GM12878 (cell line): ENCODE data around the gene TBC1D23. TPM values are rescaled to one million over a fixed set of nuclear protein-coding genes. Genes with fewer than 3 reads are reported as not detected.
"Not testable (repeated sequence)": the region's sequence is repeated elsewhere in the genome, so short reads cannot be mapped to it uniquely, and the experiment has no call there.

Experiments used
- ATAC-seq: fragments of 200-7000 bp; cut with Tn5 transposase; 3 replicates; pipeline ENCODE4 v1.9.1; 2020; ENCODE audit warnings: mild to moderate bottlenecking, moderate library complexity
- BruUV-seq: library from RNA; stranded (reverse); fragments of 400-500 nt; replicated peaks from 2 replicates; lab custom pipeline; 2021; lab: Mats Ljungman, UMichigan
- CTCF ChIA-PET: fragments of 300-600 bp; sonication (Branson Sonifier 250); formaldehyde crosslinking; extraction: SDS; loops from one replicate; lab custom pipeline; 2021; ENCODE audit warnings: inconsistent platforms; lab: Yijun Ruan, JAX
- POLR2A ChIA-PET: fragments of 350-600 bp; formaldehyde crosslinking; extraction: SDS; loops from one replicate; lab custom pipeline; 2021; ENCODE audit warnings: inconsistent platforms; lab: Charles Lee
- RAD21 ChIA-PET: fragments of 300-600 bp; sonication (Branson Sonifier 250); formaldehyde crosslinking; loops from one replicate; lab custom pipeline; 2023; ENCODE audit warnings: antibody characterized with exemption; ENCODE audit not compliant: unreplicated experiment; lab: Charles Lee
- SMC1A ChIA-PET: fragments of 300-600 bp; sonication (Branson Sonifier 250); formaldehyde crosslinking; loops from one replicate; lab custom pipeline; 2023; ENCODE audit not compliant: unreplicated experiment, uncharacterized antibody; lab: Charles Lee
- DNase-seq: peaks from one replicate; pipeline ENCODE4 v3.0.0-alpha.2; 2011; ENCODE audit warnings: low read depth, low spot score
- FAIRE-seq: peaks from 3 replicates; lab custom pipeline; 2011; peaks lifted over from hg19 to GRCh38; lab: Jason Lieb, UNC
- H2AFZ ChIP-seq: 2 replicates; pipeline ENCODE4 v1.6.0; 2011; ENCODE audit warnings: low read depth, low read length, control low read depth; ENCODE audit not compliant: control insufficient read depth
- H3K27ac ChIP-seq: 2 replicates; pipeline ENCODE4 v1.5.1; 2011; ENCODE audit warnings: control low read depth; ENCODE audit not compliant: control insufficient read depth, insufficient read depth
- H3K27me3 ChIP-seq, 2 experiments: replicated peaks in 1 of 2; 2 replicates each; pipeline versions ENCODE4 v1.6.0 to v1.6.1; 2011; ENCODE audit warnings: low read length in 1 of 2; ENCODE audit not compliant: control insufficient read depth in 2 of 2, insufficient read depth in 2 of 2
- H3K36me3 ChIP-seq, 2 experiments: 2 replicates each; pipeline ENCODE4 v1.5.1; 2011; ENCODE audit warnings: low read length in 1 of 2; ENCODE audit not compliant: control insufficient read depth in 2 of 2, insufficient read depth in 2 of 2
- H3K4me1 ChIP-seq: 2 replicates; pipeline ENCODE4 v1.6.1; 2011; ENCODE audit warnings: mild to moderate bottlenecking, low read length, moderate library complexity, mixed read lengths; ENCODE audit not compliant: control insufficient read depth, insufficient read depth
- H3K4me2 ChIP-seq: 2 replicates; pipeline ENCODE4 v1.6.0; 2011; ENCODE audit warnings: control low read depth; ENCODE audit not compliant: control insufficient read depth, insufficient read depth
- H3K4me3 ChIP-seq: fragments of 200-600 bp; sonication (generic); 2 replicates; pipeline ENCODE4 v1.5.1; 2016
- H3K79me2 ChIP-seq: 2 replicates; pipeline ENCODE4 v1.6.0; 2011; ENCODE audit warnings: low read length; ENCODE audit not compliant: control insufficient read depth, insufficient read depth
- H3K9ac ChIP-seq: 2 replicates; pipeline ENCODE4 v1.8.0; 2011; ENCODE audit warnings: low read length, control low read depth, mixed read lengths; ENCODE audit not compliant: control insufficient read depth, insufficient read depth
- H3K9me3 ChIP-seq: replicated peaks from 3 replicates; pipeline ENCODE4 v1.5.1; 2011; ENCODE audit warnings: mild to moderate bottlenecking, low read length; ENCODE audit not compliant: control insufficient read depth, insufficient read depth
- H4K20me1 ChIP-seq: 2 replicates; pipeline ENCODE4 v1.6.0; 2011; ENCODE audit not compliant: control insufficient read depth, insufficient read depth
- KDM1A ChIP-seq: fragments of 200-600 bp; sonication (generic); IDR thresholded peaks from 2 replicates; pipeline ENCODE4 v1.6.1; 2016; ENCODE audit warnings: borderline replicate concordance
- MEF2B ChIP-seq: fragments of 450-650 bp; IDR thresholded peaks from 2 replicates; pipeline ENCODE4 v1.6.1; 2018; ENCODE audit warnings: mild to moderate bottlenecking, moderate library complexity; ENCODE audit not compliant: partially characterized antibody, poor library complexity, severe bottlenecking
- WGBS: methylation state at CpG from one replicate; pipeline ENCODE4 v1.1.6; 2016; ENCODE audit warnings: low lambda C conversion rate; ENCODE audit not compliant: insufficient replicate concordance, insufficient coverage; ENCODE audit errors: missing lambda C conversion rate; 5-methylcytosine and 5-hydroxymethylcytosine counted together
- in situ Hi-C: fragments of 300-500 bp; cut with MboI; formaldehyde crosslinking; loops from 9 replicates; pipeline ENCODE4 v1.14.3; 2018; ENCODE audit warnings: mixed read lengths
- intact Hi-C: fragments of 100-400 bp; cut with micrococcal nuclease; formaldehyde crosslinking; loops from one replicate; pipeline ENCODE4 v1.14.2; 2022; ENCODE audit not compliant: unreplicated experiment
- polyA plus RNA-seq, 11 experiments: library from polyadenylated mRNA; depleted of rRNA in 4 of 11; unstranded in 6 of 11; stranded (reverse) in 5 of 11; fragments of >200 nt; fragmentation: Nextera tagmentation in 4 of 11; fragmentation: Illumina TruSeq in 1 of 11; extraction: Ambion mirVana in 4 of 11; extraction: Trizol in 1 of 11; gene quantifications; 1 replicate in 1 of 11; 2 replicates in 10 of 11; pipeline versions ENCODE4 v1.2.1 to v1.2.3, GENCODE V29; 2011 to 2016; ENCODE audit warnings: inconsistent platforms in 2 of 11, missing spikeins in 2 of 11, low read depth in 1 of 11
- total RNA-seq, 4 experiments: library from RNA; depleted of rRNA in 3 of 4; stranded (reverse); fragments of >200 nt in 3 of 4; fragmentation: Illumina TruSeq in 1 of 4; extraction: Trizol in 1 of 4; gene quantifications; 2 replicates each; pipeline versions ENCODE4 v1.2.1 to v1.2.3, GENCODE V29; 2013 to 2021

The TBC1D23 gene
- total and polyA plus RNA-seq, 10 of the 15 experiments (the other 5 are each of a cell fraction or from before 2014, with no cell fraction given): 8.2 to 23.2 (median 16.6) TPM

DNA sequence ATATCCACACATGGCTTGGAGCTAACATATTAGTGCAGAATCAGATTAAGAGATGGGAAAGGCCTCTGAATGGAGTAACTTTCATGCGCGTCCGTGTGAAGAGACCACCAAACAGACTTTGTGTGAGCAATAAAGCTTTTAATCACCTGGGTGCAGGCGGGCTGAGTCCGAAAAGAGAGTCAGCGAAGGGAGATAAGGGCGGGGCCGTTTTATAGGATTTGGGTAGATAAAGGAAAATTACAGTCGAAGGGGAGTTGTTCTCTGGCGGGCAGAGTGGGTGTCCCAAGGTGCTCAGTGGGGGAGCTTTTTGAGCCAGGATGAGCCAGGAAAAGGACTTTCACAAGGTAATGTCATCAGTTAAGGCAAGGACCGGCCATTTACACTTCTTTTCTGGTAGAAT lies 2.1 kb downstream of the TBC1D23 start:
- Histone ChIP-seq H3K79me2 (peaks cover 40% of the 10 kb centered on the region), H3K4me2 (peak overlapping the region; percentile 4; the same call in 1 of the 2 replicates)
- CTCF ChIA-PET: interaction anchor here (0.6 to 2.6 kb wide), 2 partner anchors 8 to 389 kb away, joined by 3 to 11 read pairs; no protein-coding TSS in a partner anchor
- BruUV-seq, H3K36me3 ChIP-seq, H3K4me1 ChIP-seq, H3K9ac ChIP-seq, ATAC-seq, DNase-seq, H2AFZ ChIP-seq, intact Hi-C loops, H3K4me3 ChIP-seq, H3K9me3 ChIP-seq, H3K27ac ChIP-seq, FAIRE-seq, H3K27me3 ChIP-seq, in situ Hi-C loops, H4K20me1 ChIP-seq: not testable (repeated sequence)
- POLR2A ChIA-PET: interaction anchor here (0.7 kb wide), 1 partner anchor 136 kb away, joined by 4 read pairs; no protein-coding TSS in a partner anchor
- RAD21 ChIA-PET: interaction anchor here (0.7 to 1.4 kb wide), 2 partner anchors 30 to 54 kb away, joined by 3 read pairs; no protein-coding TSS in a partner anchor
- WGBS: over 99% methylated on average over 11 of the region's 11 CpGs
- SMC1A ChIA-PET: interaction anchor here (1.0 to 1.6 kb wide), 2 partner anchors 194 to 419 kb away, joined by 3 to 4 read pairs; no protein-coding TSS in a partner anchor

DNA sequence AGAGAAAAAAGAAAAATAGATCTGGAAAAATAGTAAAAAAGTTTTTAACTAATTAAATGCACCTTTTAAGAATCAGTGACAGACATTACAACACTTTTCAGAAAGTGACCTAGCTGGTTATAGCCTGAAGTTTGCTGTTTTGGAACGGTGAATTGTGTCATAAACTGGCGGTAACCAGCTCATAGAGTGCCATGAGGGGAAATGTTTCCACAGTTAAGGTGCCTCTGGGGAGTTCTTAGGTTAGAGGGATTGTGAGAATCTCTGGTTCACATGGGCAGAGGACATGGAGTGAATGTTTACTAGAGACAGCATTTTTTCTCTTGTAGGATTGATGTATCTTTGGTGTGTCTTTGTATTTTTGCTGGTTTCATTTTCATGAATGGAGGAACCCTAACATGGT lies 2.8 kb downstream of the TBC1D23 start:
- CTCF ChIA-PET: interaction anchor here (2.6 kb wide), 1 partner anchor 9 kb away, joined by 11 read pairs; no protein-coding TSS in a partner anchor

More for the DNA sequence above, 2.8 kb downstream of the TBC1D23 start:
- H3K27ac ChIP-seq: no peak overlapping the region
- no peaks in the 10 kb centered on the region for H4K20me1 ChIP-seq
- ATAC-seq (no peak), DNase-seq (no peak), FAIRE-seq (no peak)
- peak overlapping the region; percentile 63; the same call in 1 of the 2 replicates for H3K4me2 ChIP-seq
- no peak overlapping the region for H2AFZ ChIP-seq
- ChIA-PET POLR2A (no interaction called here), RAD21 (interaction anchor here (0.7 to 1.4 kb wide), 2 partner anchors 29 to 54 kb away, joined by 3 read pairs; no protein-coding TSS in a partner anchor), SMC1A (interaction anchor here (1.0 kb wide), 2 partner anchors 419 to 433 kb away, joined by 3 read pairs; no protein-coding TSS in a partner anchor)
- peak overlapping the region; percentile 24; the same call in 1 of the 2 replicates for H3K9ac ChIP-seq
- in situ Hi-C loops (no loop called here), intact Hi-C loops (no loop called here)
- H3K9me3 ChIP-seq: no peaks in the 10 kb centered on the region
- no peaks in the 10 kb centered on the region for H3K27me3 ChIP-seq
- no TSS peak for BruUV-seq
- H3K79me2 ChIP-seq: peaks cover 40% of the 10 kb centered on the region
- H3K4me3 ChIP-seq: 0 out of 2 replicates have a peak overlapping the region, but pooled peaks have one; percentile 36
- H3K4me1 ChIP-seq: no peaks in the 10 kb centered on the region
- no peaks in the 10 kb centered on the region for H3K36me3 ChIP-seq
- TF ChIP-seq KDM1A (no peak), MEF2B (peak; percentile 26)
- 100% methylated on average over 2 of the region's 2 CpGs for WGBS
